PFSK-1 (cell line): Measurements from ENCODE around the gene ONECUT2.

Experiments used
- POLR2AphosphoS5 ChIP-seq: IDR thresholded peaks from 2 replicates; pipeline ENCODE4 v1.6.1; 2012; ENCODE audit warnings: low read depth, mild to moderate bottlenecking, control low read depth, low read length, moderate library complexity
- TAF1 ChIP-seq: IDR thresholded peaks from 2 replicates; pipeline ENCODE4 v1.6.1; 2012; ENCODE audit warnings: low read length, control low read depth, borderline replicate concordance; ENCODE audit not compliant: insufficient read depth
- TF ChIP-seq, protein P1 (sequence below), 2 experiments: IDR thresholded peaks; 2 replicates each; pipeline versions ENCODE4 v1.6.1 to v1.8.0; 2011 to 2012; ENCODE audit warnings: low read depth in 2 of 2, low read length in 2 of 2, control low read depth in 1 of 2, inconsistent platforms in 1 of 2, mild to moderate bottlenecking in 1 of 2, moderate library complexity in 1 of 2; ENCODE audit not compliant: insufficient read depth in 1 of 2

DNA sequence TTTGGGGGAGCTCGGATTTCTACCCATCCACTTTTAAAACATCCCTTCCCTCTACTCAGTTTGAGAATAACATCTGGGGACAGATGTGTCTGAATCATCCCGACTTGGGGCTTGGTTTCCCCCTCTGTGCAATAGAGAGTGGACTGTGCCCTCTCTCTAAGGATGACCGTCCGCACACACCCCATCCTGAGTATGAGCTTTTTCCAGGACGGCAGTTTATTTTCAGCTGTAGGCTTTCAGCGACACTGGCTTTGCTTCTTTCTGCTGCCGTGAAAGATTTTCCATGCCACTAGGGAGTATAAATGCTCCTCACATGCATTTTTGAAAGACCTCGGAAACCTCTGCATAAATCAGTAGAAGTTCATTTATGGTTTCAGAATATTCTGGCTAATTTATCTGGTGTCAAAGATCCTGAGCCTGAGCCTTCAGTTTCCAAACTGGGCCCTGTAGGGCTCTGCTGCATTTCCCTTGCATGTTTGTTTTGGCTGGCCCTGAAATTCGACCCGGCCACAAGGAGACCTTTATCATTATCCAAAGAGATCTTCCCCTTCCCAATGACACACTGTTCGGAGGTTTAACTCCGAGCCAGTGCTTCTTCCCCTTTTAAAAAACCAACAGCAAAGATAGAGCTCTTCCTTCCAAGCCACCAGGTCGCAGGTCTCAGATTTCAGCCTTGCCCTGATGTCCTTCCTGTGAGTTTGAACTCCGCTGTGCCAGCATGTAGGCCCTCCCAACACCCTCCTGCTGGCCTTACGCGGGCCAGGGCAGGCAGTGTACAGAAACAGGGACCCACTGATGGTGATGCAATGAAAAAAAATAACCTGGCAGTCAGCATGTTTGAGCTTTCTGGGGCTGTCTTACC is 98.1 kb downstream of the ONECUT2 start:
- TF ChIP-seq, protein P1, sequence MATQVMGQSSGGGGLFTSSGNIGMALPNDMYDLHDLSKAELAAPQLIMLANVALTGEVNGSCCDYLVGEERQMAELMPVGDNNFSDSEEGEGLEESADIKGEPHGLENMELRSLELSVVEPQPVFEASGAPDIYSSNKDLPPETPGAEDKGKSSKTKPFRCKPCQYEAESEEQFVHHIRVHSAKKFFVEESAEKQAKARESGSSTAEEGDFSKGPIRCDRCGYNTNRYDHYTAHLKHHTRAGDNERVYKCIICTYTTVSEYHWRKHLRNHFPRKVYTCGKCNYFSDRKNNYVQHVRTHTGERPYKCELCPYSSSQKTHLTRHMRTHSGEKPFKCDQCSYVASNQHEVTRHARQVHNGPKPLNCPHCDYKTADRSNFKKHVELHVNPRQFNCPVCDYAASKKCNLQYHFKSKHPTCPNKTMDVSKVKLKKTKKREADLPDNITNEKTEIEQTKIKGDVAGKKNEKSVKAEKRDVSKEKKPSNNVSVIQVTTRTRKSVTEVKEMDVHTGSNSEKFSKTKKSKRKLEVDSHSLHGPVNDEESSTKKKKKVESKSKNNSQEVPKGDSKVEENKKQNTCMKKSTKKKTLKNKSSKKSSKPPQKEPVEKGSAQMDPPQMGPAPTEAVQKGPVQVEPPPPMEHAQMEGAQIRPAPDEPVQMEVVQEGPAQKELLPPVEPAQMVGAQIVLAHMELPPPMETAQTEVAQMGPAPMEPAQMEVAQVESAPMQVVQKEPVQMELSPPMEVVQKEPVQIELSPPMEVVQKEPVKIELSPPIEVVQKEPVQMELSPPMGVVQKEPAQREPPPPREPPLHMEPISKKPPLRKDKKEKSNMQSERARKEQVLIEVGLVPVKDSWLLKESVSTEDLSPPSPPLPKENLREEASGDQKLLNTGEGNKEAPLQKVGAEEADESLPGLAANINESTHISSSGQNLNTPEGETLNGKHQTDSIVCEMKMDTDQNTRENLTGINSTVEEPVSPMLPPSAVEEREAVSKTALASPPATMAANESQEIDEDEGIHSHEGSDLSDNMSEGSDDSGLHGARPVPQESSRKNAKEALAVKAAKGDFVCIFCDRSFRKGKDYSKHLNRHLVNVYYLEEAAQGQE (IDR thresholded peaks at IDR 0.05; ENCODE audit: insufficient read depth in 1 of 2, low read depth in 2 of 2, low read length in 2 of 2) = no peak
- TF ChIP-seq POLR2AphosphoS5 = no peak
- TF ChIP-seq TAF1 = no peak
